Mesothelial cell of epicardium (in vitro differentiated cells): ENCODE data around the gene MAP3K3. TPM values are rescaled to one million over a fixed set of nuclear protein-coding genes. Genes with fewer than 3 reads are reported as not detected.

Source experiments
- DNase-seq, 2 experiments: peaks; one replicate each; pipeline ENCODE4 v3.0.0; 2021; ENCODE audit warnings: low spot score in 2 of 2; ENCODE audit not compliant: unreplicated experiment in 2 of 2
- H3K27ac Mint-ChIP-seq: 2 replicates; pipeline ENCODE4 v1.8.0; 2021; ENCODE audit warnings: mixed read lengths
- H3K27me3 Mint-ChIP-seq: 2 replicates; pipeline ENCODE4 v1.8.0; 2021; ENCODE audit warnings: low read depth, mixed read lengths
- H3K36me3 Mint-ChIP-seq: 2 replicates; pipeline ENCODE4 v1.8.0; 2021; ENCODE audit warnings: mixed read lengths
- H3K4me1 Mint-ChIP-seq: 2 replicates; pipeline ENCODE4 v1.8.0; 2021; ENCODE audit warnings: mixed read lengths
- H3K4me3 Mint-ChIP-seq: 2 replicates; pipeline ENCODE4 v1.8.0; 2021; ENCODE audit warnings: mild to moderate bottlenecking, moderate library complexity, mixed read lengths
- H3K9me3 Mint-ChIP-seq: 2 replicates; pipeline ENCODE4 v1.8.0; 2021; ENCODE audit warnings: mixed read lengths
- CTCF ChIP-seq: fragments of 200-600 bp; sonication (generic); IDR thresholded peaks from one replicate; pipeline ENCODE4 v1.5.0; 2021; ENCODE audit warnings: antibody characterized with exemption; ENCODE audit not compliant: unreplicated experiment
- total RNA-seq: library from RNA; stranded (reverse); gene quantifications from 3 replicates; pipeline ENCODE4 v1.2.1, GENCODE V29; 2021

Gene MAP3K3
- total RNA-seq, 1 donor from 2014 or later, result 24.0 TPM

- H3K27me3 Mint-ChIP-seq, result no peaks in the 10 kb centered on the region
- H3K4me1 Mint-ChIP-seq, result no peaks in the 10 kb centered on the region
- TF ChIP-seq CTCF, result no peak
- H3K4me3 Mint-ChIP-seq, result no peak overlapping the region
- H3K36me3 Mint-ChIP-seq, result peaks cover 48% of the 10 kb centered on the region
- H3K27ac Mint-ChIP-seq, result no peak overlapping the region
- no peak for DNase-seq
- no peaks in the 10 kb centered on the region for H3K9me3 Mint-ChIP-seq
Measured at GRCh38 chr17:63587770-63588169, 34.4 kb upstream of the MAP3K3 start.

DNA sequence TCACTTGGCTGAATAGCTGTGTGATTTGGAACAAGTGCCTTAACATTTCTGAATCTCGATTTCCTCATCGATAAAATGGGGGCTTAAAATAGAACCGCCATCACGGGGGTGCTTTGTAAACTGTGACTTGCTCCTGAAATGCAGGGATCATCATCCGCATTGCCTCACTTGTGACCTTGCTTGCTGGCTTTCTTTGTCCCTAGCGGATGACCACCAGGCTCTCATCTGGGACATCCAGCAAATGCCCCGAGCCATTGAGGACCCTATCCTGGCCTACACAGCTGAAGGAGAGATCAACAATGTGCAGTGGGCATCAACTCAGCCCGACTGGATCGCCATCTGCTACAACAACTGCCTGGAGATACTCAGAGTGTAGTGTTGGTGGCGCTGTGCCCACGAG, 33.4 kb upstream of the MAP3K3 start:
- Mint-ChIP-seq H3K36me3 (peaks cover 38% of the 10 kb centered on the region), H3K27ac (no peak overlapping the region), H3K4me1 (no peaks in the 10 kb centered on the region), H3K4me3 (no peak overlapping the region), H3K9me3 (no peaks in the 10 kb centered on the region), H3K27me3 (no peaks in the 10 kb centered on the region)
- no peak for DNase-seq
- no peak for TF ChIP-seq CTCF

- no peak for TF ChIP-seq CTCF
- no peaks in the 10 kb centered on the region for H3K9me3 Mint-ChIP-seq
- no peak overlapping the region for H3K4me3 Mint-ChIP-seq
- DNase-seq, result no peak
- H3K36me3 Mint-ChIP-seq, result peaks cover 35% of the 10 kb centered on the region
- H3K4me1 Mint-ChIP-seq, result no peaks in the 10 kb centered on the region
- H3K27me3 Mint-ChIP-seq, result no peaks in the 10 kb centered on the region
- H3K27ac Mint-ChIP-seq, result no peak overlapping the region
Measured at GRCh38 chr17:63589646-63590045, 32.6 kb upstream of the MAP3K3 start.

DNA sequence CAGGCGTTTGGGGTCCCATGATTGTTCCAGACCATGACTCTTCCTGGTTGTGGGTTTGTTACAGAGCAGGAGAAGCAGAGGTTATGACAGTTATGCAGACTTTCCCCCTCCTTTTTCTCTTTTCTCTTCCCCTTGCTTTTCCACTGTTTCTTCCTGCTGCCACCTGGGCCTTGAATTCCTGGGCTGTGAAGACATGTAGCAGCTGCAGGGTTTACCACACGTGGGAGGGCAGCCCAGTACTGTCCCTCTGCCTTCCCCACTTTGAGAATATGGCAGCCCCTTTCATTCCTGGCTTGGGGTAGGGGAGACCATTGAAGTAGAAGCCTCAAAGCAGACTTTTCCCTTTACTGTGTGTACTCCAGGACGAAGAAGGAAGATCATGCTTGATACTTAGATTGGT, 29.4 kb upstream of the MAP3K3 start:
- Mint-ChIP-seq H3K27ac (no peak overlapping the region), H3K4me3 (no peak overlapping the region), H3K4me1 (no peaks in the 10 kb centered on the region), H3K36me3 (peaks cover 22% of the 10 kb centered on the region), H3K9me3 (no peaks in the 10 kb centered on the region), H3K27me3 (no peaks in the 10 kb centered on the region)
- no peak for TF ChIP-seq CTCF
- no peak for DNase-seq

GRCh38 chr17:63595132-63595531, 27.1 kb upstream of the MAP3K3 start:
- H3K27me3 Mint-ChIP-seq, result no peaks in the 10 kb centered on the region
- no peak overlapping the region for H3K27ac Mint-ChIP-seq
- no peaks in the 10 kb centered on the region for H3K9me3 Mint-ChIP-seq
- peaks cover 15% of the 10 kb centered on the region for H3K36me3 Mint-ChIP-seq
- H3K4me1 Mint-ChIP-seq, result peaks cover 1% of the 10 kb centered on the region
- DNase-seq, result no peak
- no peak for TF ChIP-seq CTCF
- no peak overlapping the region for H3K4me3 Mint-ChIP-seq
